NCI-H526 (cell line): ENCODE measurements around the gene PAGR1.
A peak's percentile ranks its signal among the peaks of the same experiment; 100 is the strongest.
"Not testable (repeated sequence)": the region's sequence is repeated elsewhere in the genome, so short reads cannot be mapped to it uniquely, and the experiment has no call there.

Source experiments
- DNase-seq, 2 experiments: peaks; one replicate each; lab custom pipeline; 2025; lab: John Stamatoyannopoulos, UW

The PAGR1 gene

DNA sequence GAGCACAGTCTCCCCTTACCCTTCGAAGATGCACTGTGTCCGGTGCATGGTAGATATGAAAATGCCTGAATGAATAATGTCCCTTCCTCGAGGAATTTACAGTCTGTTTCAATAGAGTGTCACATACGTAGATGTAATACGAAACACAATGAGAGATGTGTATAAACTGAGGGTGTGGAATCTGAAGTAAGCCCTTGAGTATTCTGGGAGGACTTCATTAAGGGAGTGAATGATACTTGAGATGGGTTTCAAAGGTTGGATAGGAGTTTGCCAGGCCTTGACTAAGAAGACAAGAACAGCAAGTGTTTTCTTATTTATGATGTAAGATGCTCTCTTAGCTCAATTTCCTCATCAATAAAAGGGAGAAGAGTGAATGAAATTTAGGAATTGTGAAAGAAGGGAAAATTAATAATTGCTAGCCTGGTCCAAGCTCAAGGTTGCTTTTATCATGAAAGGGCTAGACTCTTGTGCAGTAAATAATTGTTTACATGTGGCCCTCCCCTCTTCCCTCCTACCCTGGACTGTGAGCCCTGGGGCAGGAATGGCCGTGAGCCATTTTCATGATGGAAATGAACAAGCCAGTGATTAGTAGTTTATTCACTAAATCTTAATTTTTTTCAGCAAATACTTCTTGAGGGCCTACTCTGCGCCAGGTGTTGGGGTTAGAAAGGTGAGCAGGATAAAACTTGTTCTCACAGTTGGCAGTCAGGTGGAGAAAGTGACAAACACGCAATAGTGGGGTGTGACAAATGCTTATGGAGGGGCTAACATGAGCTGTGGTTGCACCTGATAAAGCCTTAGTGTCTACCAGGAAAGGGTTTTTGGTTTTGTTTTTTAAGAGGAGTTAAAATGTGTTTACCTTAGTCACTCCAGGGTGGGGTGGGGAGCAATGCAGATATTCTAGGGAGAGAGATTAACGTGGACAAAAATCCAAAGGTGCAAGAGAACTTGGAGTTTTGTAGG is 23.8 kb upstream of the PAGR1 start:
- DNase-seq, result no peak

DNA sequence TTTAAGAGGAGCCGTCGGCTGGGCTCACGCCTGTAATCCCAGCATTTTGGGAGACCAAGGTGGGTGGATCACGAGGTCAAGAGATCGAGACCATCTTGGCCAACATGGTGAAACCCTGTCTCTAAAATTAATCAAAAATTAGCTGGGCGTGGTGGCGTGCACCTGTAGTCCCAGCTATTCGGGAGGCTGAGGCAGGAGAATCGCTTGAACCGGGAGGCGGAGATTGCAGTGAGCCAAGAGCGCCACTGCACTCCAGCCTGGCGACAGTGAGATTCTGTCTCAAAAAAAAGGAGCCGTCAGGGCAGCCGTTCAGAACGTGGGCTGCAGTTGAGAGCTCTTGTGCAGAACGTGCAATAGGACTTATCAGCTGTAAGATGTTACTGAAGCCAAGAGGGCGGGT is 22.8 kb upstream of the PAGR1 start:
- not testable (repeated sequence) for DNase-seq

DNA sequence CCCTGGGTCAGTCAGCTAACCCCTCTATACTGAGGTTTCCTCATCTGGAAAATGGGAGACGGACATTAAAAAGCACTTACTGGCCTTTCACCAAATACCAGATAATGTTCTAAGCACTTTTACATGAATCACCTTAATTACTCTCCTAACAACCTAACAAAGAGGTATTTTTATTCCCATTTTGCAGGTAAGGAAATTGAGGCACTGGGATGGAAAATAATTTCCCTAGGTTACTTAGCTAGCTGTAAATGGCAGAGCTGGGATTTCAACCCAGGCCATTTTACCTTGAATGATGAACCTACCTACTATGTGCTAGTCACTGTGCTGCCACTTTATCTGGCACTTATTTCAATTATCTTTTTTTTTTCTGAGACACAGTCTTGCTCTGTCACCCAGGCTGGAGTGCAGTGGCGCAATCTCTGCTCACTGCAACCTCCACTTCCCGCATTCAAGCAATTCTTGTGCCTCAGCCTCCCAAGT is 21.7 kb upstream of the PAGR1 start:
- DNase-seq, result no peak

GRCh38 chr16:29802416-29802935 is 13.5 kb upstream of the PAGR1 start:
- DNase-seq, result no peak

DNA sequence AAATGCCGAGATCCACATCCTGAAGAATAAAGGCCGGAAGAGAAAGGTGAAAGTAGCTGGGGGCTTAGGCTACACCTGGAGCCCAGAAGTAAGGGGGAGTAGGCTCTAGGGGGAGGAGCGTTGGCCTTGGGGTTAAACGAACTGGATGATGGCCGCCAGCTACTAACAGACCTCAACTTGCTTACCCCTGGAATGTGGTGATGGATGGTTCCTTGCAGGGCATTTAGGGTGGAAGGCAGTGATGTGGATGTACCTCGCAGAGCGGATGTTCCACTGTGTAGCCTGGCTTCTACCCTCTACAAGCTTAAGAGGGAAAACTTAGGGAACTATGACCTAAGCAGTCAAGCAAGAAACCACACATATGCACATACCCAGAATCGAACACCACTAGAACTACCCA is 11.9 kb upstream of the PAGR1 start:
- no peak for DNase-seq

DNA sequence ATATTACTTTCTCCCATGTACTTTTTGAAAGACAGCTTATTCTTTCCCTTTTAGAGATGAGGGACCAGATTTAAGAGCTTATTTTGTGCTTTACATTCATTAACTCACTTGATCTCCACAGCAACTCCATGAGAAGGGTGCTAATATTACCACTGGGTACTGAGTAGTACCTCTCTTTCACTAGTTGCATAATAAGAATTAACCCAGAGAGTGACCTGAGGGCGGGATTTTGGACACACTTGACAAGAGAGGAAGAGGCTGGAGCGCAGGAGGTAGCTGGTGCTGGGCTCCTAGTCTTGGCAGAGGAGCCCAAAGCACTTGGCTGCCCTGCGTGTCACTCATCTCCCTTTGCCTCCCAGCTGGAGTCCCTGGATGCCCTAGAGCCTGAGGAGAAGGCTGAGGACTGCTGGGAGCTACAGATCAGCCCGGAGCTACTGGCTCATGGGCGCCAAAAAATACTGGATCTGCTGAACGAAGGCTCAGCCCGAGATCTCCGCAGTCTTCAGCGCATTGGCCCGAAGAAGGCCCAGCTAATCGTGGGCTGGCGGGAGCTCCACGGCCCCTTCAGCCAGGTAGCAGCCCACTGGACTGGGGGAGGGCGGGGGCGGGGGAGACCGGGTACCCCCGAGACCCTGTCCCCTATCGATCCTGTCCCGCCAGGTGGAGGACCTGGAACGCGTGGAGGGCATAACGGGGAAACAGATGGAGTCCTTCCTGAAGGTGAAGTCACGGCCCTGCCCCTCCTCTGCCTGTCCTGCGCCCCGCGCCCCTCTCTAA is 11.3 kb upstream of the PAGR1 start:
- DNase-seq, result peak in 1 of 2 experiments; percentile 53

- DNase-seq, result peak; percentile 98 to 100
Measured at GRCh38 chr16:29805232-29806098, 10.5 kb upstream of the PAGR1 start.

DNA sequence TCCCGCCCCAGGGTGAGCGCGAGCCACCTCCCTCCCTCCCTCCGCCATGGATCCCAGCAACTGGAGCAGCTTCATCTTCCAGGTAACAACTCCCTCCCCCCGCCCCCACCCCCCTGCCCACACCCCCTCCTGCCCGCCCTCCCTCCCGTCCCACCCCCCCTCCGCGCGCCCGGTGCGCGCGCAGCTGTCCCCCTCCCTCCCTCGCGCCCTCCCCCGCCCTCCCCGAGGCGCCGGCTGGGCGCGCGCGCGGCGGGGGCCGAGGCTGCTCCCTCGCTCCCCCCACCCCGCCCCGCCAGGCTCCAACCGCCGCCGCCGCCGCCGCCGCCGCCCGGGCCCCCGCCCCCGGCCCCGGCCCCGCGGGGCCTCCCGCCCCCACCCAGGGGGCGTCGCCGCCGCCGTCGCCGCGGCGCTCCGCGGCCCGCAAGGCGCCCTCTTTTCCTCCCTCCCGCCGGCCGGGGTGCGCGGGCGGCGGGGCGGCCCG is 9.8 kb upstream of the PAGR1 start, which contains the start of gene MAZ:
Gene MAZ, plus strand, starts transcription at position 431 of the 481 bp plus-strand sequence. CDS start 173 bp downstream, outside the sequence.
- DNase-seq, result peak; percentile 94 to 95

DNA sequence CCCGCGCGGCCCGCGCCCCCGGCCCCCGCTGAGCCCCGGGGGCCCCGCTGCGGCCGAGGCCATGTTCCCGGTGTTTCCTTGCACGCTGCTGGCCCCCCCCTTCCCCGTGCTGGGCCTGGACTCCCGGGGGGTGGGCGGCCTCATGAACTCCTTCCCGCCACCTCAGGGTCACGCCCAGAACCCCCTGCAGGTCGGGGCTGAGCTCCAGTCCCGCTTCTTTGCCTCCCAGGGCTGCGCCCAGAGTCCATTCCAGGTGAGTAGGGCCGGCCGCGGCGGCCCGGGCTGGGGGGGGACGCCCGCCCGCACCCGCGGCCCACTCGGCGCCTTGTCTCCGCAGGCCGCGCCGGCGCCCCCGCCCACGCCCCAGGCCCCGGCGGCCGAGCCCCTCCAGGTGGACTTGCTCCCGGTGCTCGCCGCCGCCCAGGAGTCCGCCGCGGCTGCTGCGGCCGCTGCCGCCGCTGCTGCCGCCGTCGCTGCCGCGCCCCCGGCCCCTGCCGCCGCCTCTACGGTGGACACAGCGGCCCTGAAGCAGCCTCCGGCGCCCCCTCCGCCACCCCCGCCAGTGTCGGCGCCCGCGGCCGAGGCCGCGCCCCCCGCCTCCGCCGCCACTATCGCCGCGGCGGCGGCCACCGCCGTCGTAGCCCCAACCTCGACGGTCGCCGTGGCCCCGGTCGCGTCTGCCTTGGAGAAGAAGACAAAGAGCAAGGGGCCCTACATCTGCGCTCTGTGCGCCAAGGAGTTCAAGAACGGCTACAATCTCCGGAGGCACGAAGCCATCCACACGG is 9.1 kb upstream of the PAGR1 start:
- peak; percentile 22 to 76 for DNase-seq

GRCh38 chr16:29807426-29808218 is 8.3 kb upstream of the PAGR1 start:
- DNase-seq, result peak; percentile 91

GRCh38 chr16:29808219-29808900 is 7.6 kb upstream of the PAGR1 start:
- DNase-seq, result peak in 1 of 2 experiments; percentile 54

DNA sequence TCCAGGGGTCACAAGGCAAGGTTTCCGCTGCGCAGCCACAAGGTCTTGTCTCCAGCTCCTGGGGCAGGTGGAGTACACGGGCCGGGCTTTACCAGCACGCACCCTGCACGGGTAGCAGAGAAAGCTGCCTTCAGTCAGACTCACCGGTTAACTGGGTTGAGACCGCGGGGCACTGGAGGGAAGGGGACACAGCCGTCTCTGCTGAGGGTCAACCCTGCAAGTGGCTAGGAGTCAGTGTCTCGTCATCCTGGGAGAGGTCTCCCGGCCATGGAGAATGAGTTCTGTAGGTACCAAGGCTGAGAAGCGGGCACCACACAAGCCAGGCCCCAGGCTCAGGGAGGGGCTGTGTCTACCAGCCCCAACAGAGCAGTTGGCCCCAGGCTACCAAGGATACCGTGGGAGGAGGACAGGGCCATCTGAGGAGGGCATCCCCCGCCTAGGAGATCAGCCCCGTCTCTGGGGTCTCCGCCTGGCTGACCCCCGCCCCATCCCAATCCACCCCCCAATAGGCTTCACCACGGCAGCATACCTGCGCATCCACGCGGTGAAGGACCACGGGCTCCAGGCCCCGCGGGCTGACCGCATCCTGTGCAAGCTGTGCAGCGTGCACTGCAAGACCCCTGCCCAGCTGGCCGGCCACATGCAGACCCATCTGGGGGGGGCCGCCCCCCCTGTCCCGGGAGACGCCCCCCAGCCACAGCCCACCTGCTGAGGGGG is 6.8 kb upstream of the PAGR1 start:
- DNase-seq, result peak in 1 of 2 experiments; percentile 59

DNA sequence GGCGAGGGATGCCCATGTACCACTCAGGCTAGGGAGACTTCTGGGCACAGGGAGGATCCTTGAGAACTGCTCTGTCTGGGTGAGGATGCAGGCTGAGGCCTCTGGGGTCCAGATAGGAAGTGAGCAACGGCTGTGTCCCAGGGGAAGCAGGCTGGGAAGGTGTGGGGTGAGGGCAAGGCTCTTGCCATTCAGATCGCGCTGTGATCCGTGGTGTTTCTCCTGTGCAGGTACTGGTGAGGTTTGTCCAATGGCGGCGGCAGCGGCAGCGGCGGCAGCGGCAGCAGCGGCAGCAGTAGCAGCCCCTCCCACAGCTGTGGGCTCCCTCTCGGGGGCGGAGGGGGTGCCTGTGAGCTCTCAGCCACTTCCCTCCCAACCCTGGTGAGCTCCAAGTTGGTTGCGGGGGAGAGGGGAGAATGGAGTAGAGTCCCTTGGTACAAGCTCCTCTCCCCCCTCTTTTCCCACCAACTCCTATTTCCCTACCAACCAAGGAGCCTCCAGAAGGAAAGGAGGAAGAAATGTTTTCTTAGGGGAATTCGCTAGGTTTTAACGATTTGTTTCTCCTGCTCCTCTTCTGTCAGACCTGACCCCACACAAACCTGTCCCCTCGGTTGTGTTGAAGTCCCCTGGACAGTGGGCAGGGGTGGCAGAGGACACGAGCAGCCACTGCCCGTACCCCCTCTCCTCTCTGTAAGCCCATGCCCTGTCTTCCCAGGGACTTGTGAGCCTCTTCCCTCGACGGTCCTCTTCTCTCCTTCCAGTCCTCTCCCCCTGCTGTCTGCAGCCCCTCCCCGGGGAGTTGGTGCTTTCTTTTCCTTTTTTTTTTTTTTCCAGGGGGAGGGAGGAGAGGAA is 5.9 kb upstream of the PAGR1 start:
- DNase-seq, result peak; percentile 66 to 79

DNA sequence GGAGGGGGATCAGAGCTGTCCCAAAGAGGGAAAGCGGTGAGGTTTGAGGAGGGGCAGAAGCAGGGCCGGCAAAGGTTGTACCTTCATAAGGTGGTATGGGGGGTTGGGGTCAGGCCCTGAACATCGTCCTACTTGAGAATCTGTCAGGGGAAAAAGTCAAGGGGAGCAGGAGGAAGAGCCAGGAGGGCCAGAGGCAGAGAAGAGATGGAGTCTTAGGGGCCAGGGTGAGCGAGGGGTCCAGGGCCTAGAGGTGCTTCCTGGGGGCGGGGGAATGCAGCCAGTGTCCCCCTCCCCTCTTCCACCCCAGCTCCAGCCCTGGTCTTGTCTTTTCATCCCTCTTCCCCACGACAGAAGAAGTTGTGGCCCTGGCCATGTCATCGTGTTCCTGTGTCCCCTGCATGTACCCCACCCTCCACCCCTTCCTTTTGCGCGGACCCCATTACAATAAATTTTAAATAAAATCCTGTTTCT is 5.2 kb upstream of the PAGR1 start:
- peak in 1 of 2 experiments; percentile 61 for DNase-seq

DNA sequence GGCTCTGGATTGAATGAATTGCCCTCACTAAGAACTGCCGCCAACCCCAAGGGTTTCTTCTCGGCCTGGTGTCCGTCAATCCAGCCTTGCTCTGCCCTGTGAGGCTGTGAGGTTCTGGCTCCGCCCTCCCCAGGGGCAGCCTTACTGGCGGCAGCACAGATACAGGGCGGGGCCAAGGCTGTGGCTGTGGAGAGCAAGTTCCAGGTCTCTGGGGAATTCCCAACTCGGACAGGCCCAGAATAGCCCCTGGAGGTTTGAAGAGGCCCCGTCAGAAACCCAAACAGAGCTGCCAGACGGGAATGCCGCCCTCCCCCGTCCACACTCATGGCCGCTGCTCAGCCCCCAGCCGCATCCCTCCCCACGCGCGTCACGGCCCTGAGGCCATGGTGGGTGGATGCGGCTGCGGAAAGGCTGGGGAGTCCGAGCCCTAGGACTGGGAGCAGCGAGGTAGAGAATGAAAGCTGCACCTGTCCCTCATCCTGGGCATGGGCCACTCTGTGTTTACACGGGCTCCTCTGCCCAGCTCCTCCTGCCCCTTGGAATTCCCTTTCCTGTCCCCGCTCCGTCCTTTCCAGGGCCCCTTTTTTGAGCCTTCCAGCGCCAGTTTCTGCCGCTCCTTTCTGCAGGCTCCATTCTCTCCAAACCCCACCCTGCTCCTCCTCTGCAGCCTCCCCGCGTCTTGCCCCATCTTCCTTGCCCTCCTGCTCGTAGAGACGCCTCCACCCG is 4.6 kb upstream of the PAGR1 start:
- peak; percentile 96 to 99 for DNase-seq

DNA sequence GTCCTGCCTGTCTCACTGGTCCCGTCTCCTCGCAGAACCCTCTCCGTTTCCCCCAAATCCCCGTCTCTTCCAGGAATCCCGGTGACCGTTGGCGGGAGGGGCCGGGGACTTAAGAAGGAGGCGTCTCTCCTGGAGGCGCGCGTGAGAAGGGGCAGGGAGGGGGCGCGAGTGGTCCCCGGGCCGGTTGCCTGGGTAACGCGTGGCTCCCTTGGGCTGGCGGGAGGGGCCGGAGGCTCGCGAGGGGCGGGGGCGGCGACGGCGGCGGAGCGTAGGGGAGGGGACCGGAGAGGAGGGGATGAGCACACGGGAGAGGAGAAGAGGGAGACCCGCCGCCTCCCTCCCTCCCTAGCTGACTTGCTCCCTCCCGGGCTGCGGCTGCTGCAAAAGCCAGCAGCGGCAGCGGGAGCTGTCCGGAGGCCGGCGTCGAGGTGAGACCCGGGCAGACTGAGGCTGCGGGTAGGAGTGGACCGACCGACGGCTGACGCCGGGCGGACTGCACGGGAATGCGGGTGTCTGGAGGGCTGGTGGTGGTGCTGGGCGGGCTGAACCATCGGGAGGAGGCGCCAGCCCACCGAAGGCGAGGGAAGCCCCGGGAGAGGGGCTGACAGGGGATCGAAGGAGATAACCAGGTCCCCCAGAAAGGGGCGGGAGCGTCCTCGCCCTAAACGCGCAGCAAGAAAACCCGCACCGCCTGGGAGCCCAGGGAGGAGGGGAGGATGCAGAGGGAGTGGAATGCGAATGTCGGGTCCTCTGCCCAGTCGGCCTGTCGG is 3.9 kb upstream of the PAGR1 start, which contains the start of gene PRRT2:
Gene PRRT2, plus strand, starts transcription at position 298 of the 770 bp plus-strand sequence. CDS start 862 bp downstream, outside the sequence.
- DNase-seq, result peak; percentile 83 to 90
